HepG2 (cell line): ENCODE results near the gene CCL2. TPM values are rescaled to one million over a fixed set of nuclear protein-coding genes. Genes with fewer than 3 reads are reported as not detected.

Experiments
- ATAC-seq: fragments of 200-7000 bp; cut with Tn5 transposase; 3 replicates; pipeline ENCODE4 v1.9.1; 2020; ENCODE audit warnings: mild to moderate bottlenecking, moderate library complexity
- BruUV-seq: library from RNA; stranded (reverse); fragments of 400-500 nt; replicated peaks from 2 replicates; lab custom pipeline; 2021; lab: Mats Ljungman, UMichigan
- CTCF ChIA-PET: fragments of 300-600 bp; formaldehyde crosslinking; extraction: SDS; loops from one replicate; lab custom pipeline; 2021; ENCODE audit warnings: low total read pairs, inconsistent platforms, low intra/inter-chr PET ratio; lab: Yijun Ruan, JAX
- POLR2A ChIA-PET: fragments of 350-600 bp; sonication (Branson Sonifier 250); formaldehyde crosslinking; loops from one replicate; lab custom pipeline; 2020; ENCODE audit warnings: antibody characterized with exemption, inconsistent platforms; lab: Yijun Ruan, JAX
- DNase-seq: peaks from one replicate; pipeline ENCODE4 v3.0.0-alpha.2; 2015; ENCODE audit warnings: low spot score
- FAIRE-seq: peaks from 3 replicates; lab custom pipeline; 2011; peaks lifted over from hg19 to GRCh38; lab: Jason Lieb, UNC
- H2AFZ ChIP-seq: one replicate; pipeline ENCODE4 v1.6.1; 2011; ENCODE audit warnings: low read length, inconsistent platforms
- H3K27ac ChIP-seq: fragments of 300-600 bp; 3 replicates; pipeline ENCODE4 v1.8.0; 2011; ENCODE audit warnings: mixed run types, mild to moderate bottlenecking, mixed read lengths, low read length, inconsistent platforms; ENCODE audit not compliant: insufficient read depth; ENCODE audit errors: extremely low read length
- H3K27me3 ChIP-seq, 2 experiments: fragments of 200-600 bp in 1 of 2; 2 replicates in 1 of 2; 3 replicates in 1 of 2; pipeline versions ENCODE4 v1.6.0 to v1.8.0; 2011; ENCODE audit warnings: low read length in 2 of 2, mild to moderate bottlenecking in 2 of 2, moderate library complexity in 2 of 2, inconsistent platforms in 1 of 2; ENCODE audit not compliant: insufficient read depth in 2 of 2, control insufficient read depth in 1 of 2
- H3K36me3 ChIP-seq, 2 experiments: fragments of 200-600 bp in 1 of 2; replicated peaks in 1 of 2; 2 replicates in 1 of 2; 3 replicates in 1 of 2; pipeline versions ENCODE4 v1.5.1 to v1.8.0; 2011; ENCODE audit warnings: low read length in 2 of 2, inconsistent platforms in 1 of 2; ENCODE audit not compliant: insufficient read depth in 2 of 2, control insufficient read depth in 1 of 2
- H3K4me1 ChIP-seq: 2 replicates; pipeline ENCODE4 v1.5.1; 2012; ENCODE audit warnings: low read length, inconsistent platforms; ENCODE audit not compliant: insufficient read depth
- H3K4me2 ChIP-seq: 2 replicates; pipeline ENCODE4 v1.6.0; 2011; ENCODE audit warnings: low read depth, low read length, inconsistent platforms
- H3K4me3 ChIP-seq, 3 experiments: fragments of 200-600 bp in 1 of 3; sonication (generic), shearing (Covaris generic) in 1 of 3; replicated peaks in 1 of 3; 2 replicates each; pipeline ENCODE4 v1.5.1; 2011 to 2016; ENCODE audit warnings: low read length in 3 of 3, inconsistent platforms in 2 of 3, low read depth in 2 of 3, mild to moderate bottlenecking in 2 of 3, control low read depth in 1 of 3, mixed read lengths in 1 of 3; ENCODE audit not compliant: insufficient read depth in 1 of 3
- H3K79me2 ChIP-seq: one replicate; pipeline ENCODE4 v1.6.1; 2011; ENCODE audit warnings: low read length, inconsistent platforms; ENCODE audit not compliant: insufficient read depth
- H3K9ac ChIP-seq: 2 replicates; pipeline ENCODE4 v1.6.0; 2011; ENCODE audit warnings: mild to moderate bottlenecking, low read depth, low read length, inconsistent platforms; ENCODE audit not compliant: insufficient read depth
- H3K9me3 ChIP-seq: 2 replicates; pipeline ENCODE4 v1.5.1; 2012; ENCODE audit warnings: mild to moderate bottlenecking, low read length
- H4K20me1 ChIP-seq: 2 replicates; pipeline ENCODE4 v1.6.0; 2011; ENCODE audit warnings: inconsistent platforms, mild to moderate bottlenecking, low read length, moderate library complexity; ENCODE audit not compliant: insufficient read depth
- ATF1 ChIP-seq: IDR thresholded peaks from 2 replicates; pipeline ENCODE4 v1.6.1; 2016; ENCODE audit warnings: mild to moderate bottlenecking, control low read depth
- ERF ChIP-seq: IDR thresholded peaks from 2 replicates; pipeline ENCODE4 v1.6.1; 2018; ENCODE audit warnings: missing biosample characterization, missing genetic modification reagents
- HDAC1 ChIP-seq: sonication (generic); formaldehyde crosslinking; IDR thresholded peaks from 2 replicates; pipeline ENCODE4 v1.5.1; 2020; ENCODE audit warnings: mild to moderate bottlenecking, missing genetic modification reagents
- KLF6 ChIP-seq: IDR thresholded peaks from 2 replicates; pipeline ENCODE4 v1.8.0; 2016; ENCODE audit warnings: missing biosample characterization, missing genetic modification reagents
- SP2 ChIP-seq: sonication (generic); formaldehyde crosslinking; IDR thresholded peaks from 2 replicates; pipeline ENCODE4 v1.5.1; 2020; ENCODE audit warnings: mild to moderate bottlenecking, missing genetic modification reagents
- YY1 ChIP-seq: IDR thresholded peaks from 2 replicates; pipeline ENCODE4 v1.6.1; 2011; ENCODE audit warnings: low read length, low read depth, moderate library complexity, mild to moderate bottlenecking; ENCODE audit not compliant: insufficient read depth, insufficient replicate concordance
- ZBTB7B ChIP-seq: sonication (generic); formaldehyde crosslinking; IDR thresholded peaks from 2 replicates; pipeline ENCODE4 v1.4.0; 2020; ENCODE audit warnings: missing genetic modification reagents
- ZNF280D ChIP-seq: sonication (generic); formaldehyde crosslinking; IDR thresholded peaks from 2 replicates; pipeline ENCODE4 v1.5.1; 2020; ENCODE audit warnings: mild to moderate bottlenecking, missing genetic modification reagents
- ZNF337 ChIP-seq: sonication (generic); formaldehyde crosslinking; IDR thresholded peaks from 2 replicates; pipeline ENCODE4 v1.5.1; 2020; ENCODE audit warnings: missing genetic modification reagents, low read depth, mild to moderate bottlenecking, borderline replicate concordance
- ZNF75D ChIP-seq: sonication (generic); formaldehyde crosslinking; IDR thresholded peaks from 2 replicates; pipeline ENCODE4 v1.8.1; 2023; ENCODE audit warnings: missing genetic modification reagents, mild to moderate bottlenecking, borderline replicate concordance
- ZUFSP ChIP-seq: sonication (generic); formaldehyde crosslinking; IDR thresholded peaks from 2 replicates; pipeline ENCODE4 v1.9.0; 2021; ENCODE audit warnings: missing genetic modification reagents, mild to moderate bottlenecking, borderline replicate concordance
- in situ Hi-C: cut with HindIII; loops from 2 replicates; pipeline ENCODE4 v1.10.0; 2017; ENCODE audit warnings: low pct_unique_long_range_greater_than_20kb; ENCODE audit not compliant: extremely low pct_ligation_motif_present
- intact Hi-C: fragments of 100-400 bp; cut with micrococcal nuclease; formaldehyde crosslinking; loops from one replicate; pipeline ENCODE4 v1.10.0; 2022; ENCODE audit not compliant: unreplicated experiment
- polyA plus RNA-seq, 8 experiments: library from polyadenylated mRNA; depleted of rRNA in 3 of 8; stranded (reverse) in 7 of 8; unstranded in 1 of 8; fragments of >200 nt; fragmentation: Illumina TruSeq in 4 of 8; extraction: Trizol in 4 of 8; gene quantifications; 2 replicates each; pipeline versions ENCODE4 v1.2.1 to v1.2.3, GENCODE V29; 2011 to 2016; ENCODE audit warnings: low read depth in 4 of 8, missing spikeins in 1 of 8, mixed read lengths in 1 of 8; ENCODE audit not compliant: insufficient read depth in 1 of 8
- total RNA-seq, 5 experiments: library from RNA; depleted of rRNA; stranded (reverse); fragments of >200 nt; fragmentation: Illumina TruSeq; extraction: Trizol; gene quantifications; 2 replicates each; pipeline ENCODE4 v1.2.3, GENCODE V29; 2016; ENCODE audit warnings: low read depth in 1 of 5
- TF ChIP-seq, protein P1 (sequence below): sonication (generic); formaldehyde crosslinking; IDR thresholded peaks from 2 replicates; pipeline ENCODE4 v1.4.0; 2020; ENCODE audit warnings: missing genetic modification reagents, borderline replicate concordance
- TF ChIP-seq, protein P2 (sequence below): sonication (generic); formaldehyde crosslinking; IDR thresholded peaks from 2 replicates; pipeline ENCODE4 v1.5.0; 2020; ENCODE audit warnings: missing genetic modification reagents

Gene CCL2
- total and polyA plus RNA-seq, 2 of the 13 experiments (the other 11 are each of a cell fraction or from before 2014, with no cell fraction given), result not detected

DNA sequence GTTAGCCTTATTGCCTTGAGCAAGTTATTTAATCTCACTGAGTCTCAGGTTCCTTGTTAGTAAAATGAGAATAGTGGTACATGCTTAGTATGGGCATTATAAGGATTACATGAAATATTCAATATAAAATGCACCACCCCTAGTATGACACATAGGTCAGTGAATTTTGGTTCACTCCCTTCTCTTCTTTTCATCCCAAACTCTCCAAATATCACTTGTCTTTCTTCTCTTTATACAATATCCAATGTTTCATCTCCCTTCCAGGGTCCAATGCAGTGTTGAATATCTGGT lies 28.4 kb upstream of the CCL2 start:
- POLR2A ChIA-PET, result no interaction called here
- intact Hi-C loops, result no loop called here

More for the DNA sequence above, 28.4 kb upstream of the CCL2 start:
- CTCF ChIA-PET, result no interaction called here
- H3K79me2 ChIP-seq, result no peaks in the 10 kb centered on the region
- H2AFZ ChIP-seq, result no peak overlapping the region
- FAIRE-seq (no peak), ATAC-seq (no peak), DNase-seq (no peak)
- no peak overlapping the region for H3K4me2 ChIP-seq
- H3K27me3 ChIP-seq, result no peaks in the 10 kb centered on the region; a peak in 1 of 5 replicates
- TF ChIP-seq ZNF75D (CRISPR knock-in tag) (no peak), ZNF280D (CRISPR knock-in tag) (no peak), SP2 (CRISPR knock-in tag) (no peak), ZUFSP (CRISPR knock-in tag) (no peak), HDAC1 (no peak), ZNF337 (CRISPR knock-in tag) (no peak), ATF1 (no peak), YY1 (no peak), ERF (CRISPR knock-in tag) (no peak), KLF6 (no peak), ZBTB7B (CRISPR knock-in tag) (no peak)
- TF ChIP-seq, protein P1, sequence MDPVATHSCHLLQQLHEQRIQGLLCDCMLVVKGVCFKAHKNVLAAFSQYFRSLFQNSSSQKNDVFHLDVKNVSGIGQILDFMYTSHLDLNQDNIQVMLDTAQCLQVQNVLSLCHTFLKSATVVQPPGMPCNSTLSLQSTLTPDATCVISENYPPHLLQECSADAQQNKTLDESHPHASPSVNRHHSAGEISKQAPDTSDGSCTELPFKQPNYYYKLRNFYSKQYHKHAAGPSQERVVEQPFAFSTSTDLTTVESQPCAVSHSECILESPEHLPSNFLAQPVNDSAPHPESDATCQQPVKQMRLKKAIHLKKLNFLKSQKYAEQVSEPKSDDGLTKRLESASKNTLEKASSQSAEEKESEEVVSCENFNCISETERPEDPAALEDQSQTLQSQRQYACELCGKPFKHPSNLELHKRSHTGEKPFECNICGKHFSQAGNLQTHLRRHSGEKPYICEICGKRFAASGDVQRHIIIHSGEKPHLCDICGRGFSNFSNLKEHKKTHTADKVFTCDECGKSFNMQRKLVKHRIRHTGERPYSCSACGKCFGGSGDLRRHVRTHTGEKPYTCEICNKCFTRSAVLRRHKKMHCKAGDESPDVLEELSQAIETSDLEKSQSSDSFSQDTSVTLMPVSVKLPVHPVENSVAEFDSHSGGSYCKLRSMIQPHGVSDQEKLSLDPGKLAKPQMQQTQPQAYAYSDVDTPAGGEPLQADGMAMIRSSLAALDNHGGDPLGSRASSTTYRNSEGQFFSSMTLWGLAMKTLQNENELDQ (CRISPR knock-in tag), result no peak
- TF ChIP-seq, protein P2, sequence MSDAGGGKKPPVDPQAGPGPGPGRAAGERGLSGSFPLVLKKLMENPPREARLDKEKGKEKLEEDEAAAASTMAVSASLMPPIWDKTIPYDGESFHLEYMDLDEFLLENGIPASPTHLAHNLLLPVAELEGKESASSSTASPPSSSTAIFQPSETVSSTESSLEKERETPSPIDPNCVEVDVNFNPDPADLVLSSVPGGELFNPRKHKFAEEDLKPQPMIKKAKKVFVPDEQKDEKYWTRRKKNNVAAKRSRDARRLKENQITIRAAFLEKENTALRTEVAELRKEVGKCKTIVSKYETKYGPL, result no peak
- no peak overlapping the region for H3K27ac ChIP-seq
- H3K4me3 ChIP-seq, result no peak overlapping the region
- no peaks in the 10 kb centered on the region for H3K4me1 ChIP-seq
- peaks cover 44% of the 10 kb centered on the region for H3K9me3 ChIP-seq
- no peaks in the 10 kb centered on the region for H4K20me1 ChIP-seq
- H3K36me3 ChIP-seq, result no peaks in the 10 kb centered on the region
- in situ Hi-C loops, result no loop called here
- no peak overlapping the region for H3K9ac ChIP-seq
- BruUV-seq, result no TSS peak
